ENCODE results near the gene NHERF2.

- TF ChIP-seq CTCF (IDR thresholded peaks at IDR 0.05) = no peak
- TF ChIP-seq REST (IDR thresholded peaks at IDR 0.05; ENCODE audit: insufficient read depth in 1 of 2, low read depth in 2 of 2, low read length in 1 of 2) = no peak
- TF ChIP-seq POLR2AphosphoS5 (IDR thresholded peaks at IDR 0.05; ENCODE audit: low read depth, low read length) = no peak
- TF ChIP-seq SIN3A (IDR thresholded peaks at IDR 0.05; ENCODE audit: borderline replicate concordance, insufficient read depth, low read depth, low read length) = no peak
Observed at GRCh38 chr16:1990351-1991134, 36.2 kb upstream of the NHERF2 start.

Measured in Panc1 (cell line).